HEK293T (cell line): Measurements from ENCODE around the gene PTEN.

ENCODE experiments used
- CTCF ChIA-PET: fragments of 350-600 bp; formaldehyde crosslinking; extraction: SDS; loops from one replicate; lab custom pipeline; 2021; ENCODE audit warnings: antibody characterized with exemption, inconsistent platforms; lab: Yijun Ruan, JAX
- POLR2A ChIA-PET: fragments of 350-600 bp; formaldehyde crosslinking; extraction: SDS; loops from one replicate; lab custom pipeline; 2020; ENCODE audit warnings: antibody characterized with exemption, inconsistent platforms; lab: Yijun Ruan, JAX
- DNase-seq: peaks from one replicate; pipeline ENCODE4 v3.0.0; 2012; ENCODE audit warnings: mixed read lengths; ENCODE audit errors: extremely low spot score
- ARNT ChIP-seq: fragments of 450-650 bp; IDR thresholded peaks from 2 replicates; pipeline ENCODE4 v1.6.1; 2017; ENCODE audit warnings: mild to moderate bottlenecking
- BHLHE40 ChIP-seq: fragments of 450-650 bp; IDR thresholded peaks from 2 replicates; pipeline ENCODE4 v1.6.1; 2016; ENCODE audit warnings: mild to moderate bottlenecking, moderate library complexity, borderline replicate concordance
- CTBP1 ChIP-seq: fragments of 450-650 bp; IDR thresholded peaks from 2 replicates; pipeline ENCODE4 v1.6.1; 2016; ENCODE audit warnings: borderline replicate concordance
- ELF4 ChIP-seq: fragments of 450-650 bp; IDR thresholded peaks from 2 replicates; pipeline ENCODE4 v1.6.1; 2017; ENCODE audit warnings: antibody characterized with exemption
- FOXA1 ChIP-seq: fragments of 450-650 bp; IDR thresholded peaks from 2 replicates; pipeline ENCODE4 v1.6.1; 2016; ENCODE audit warnings: mild to moderate bottlenecking
- FOXK2 ChIP-seq: fragments of 450-650 bp; IDR thresholded peaks from 2 replicates; pipeline ENCODE4 v1.6.1; 2016; ENCODE audit warnings: mild to moderate bottlenecking
- FOXM1 ChIP-seq: fragments of 450-650 bp; IDR thresholded peaks from 2 replicates; pipeline ENCODE4 v1.6.1; 2017; ENCODE audit warnings: mild to moderate bottlenecking, borderline replicate concordance
- HDGF ChIP-seq: fragments of 450-650 bp; IDR thresholded peaks from 2 replicates; pipeline ENCODE4 v1.6.1; 2017; ENCODE audit warnings: antibody characterized with exemption, borderline replicate concordance
- L3MBTL2 ChIP-seq: fragments of 450-650 bp; conservative IDR thresholded peaks from 2 replicates; pipeline ENCODE4 v1.6.1; 2016; ENCODE audit warnings: mild to moderate bottlenecking
- LEF1 ChIP-seq: fragments of 450-650 bp; IDR thresholded peaks from 2 replicates; pipeline ENCODE4 v1.6.1; 2017; ENCODE audit warnings: mild to moderate bottlenecking, borderline replicate concordance
- NFRKB ChIP-seq: fragments of 450-650 bp; IDR thresholded peaks from 2 replicates; pipeline ENCODE4 v1.6.1; 2016; ENCODE audit warnings: mild to moderate bottlenecking, moderate library complexity
- PKNOX1 ChIP-seq: fragments of 450-650 bp; IDR thresholded peaks from 2 replicates; pipeline ENCODE4 v1.6.1; 2016
- SP1 ChIP-seq: fragments of 450-650 bp; IDR thresholded peaks from 2 replicates; pipeline ENCODE4 v1.6.1; 2017
- SUZ12 ChIP-seq: fragments of 450-650 bp; IDR thresholded peaks from 2 replicates; pipeline ENCODE4 v1.6.1; 2016; ENCODE audit warnings: mild to moderate bottlenecking
- TARDBP ChIP-seq: fragments of 450-650 bp; IDR thresholded peaks from 2 replicates; pipeline ENCODE4 v1.6.1; 2016
- ZNF384 ChIP-seq: fragments of 450-650 bp; IDR thresholded peaks from 2 replicates; pipeline ENCODE4 v1.6.1; 2016

PTEN gene

GRCh38 chr10:87930934-87931835, 67.8 kb downstream of the PTEN start:
- TF ChIP-seq FOXM1 (no peak), ARNT (no peak), FOXK2 (no peak), FOXA1 (no peak), SUZ12 (no peak), SP1 (no peak), HDGF (no peak), PKNOX1 (no peak)
- DNase-seq, result no peak
- POLR2A ChIA-PET, result no interaction called here

GRCh38 chr10:87931836-87932230, 68.4 kb downstream of the PTEN start:
- ChIA-PET CTCF (no interaction called here), POLR2A (no interaction called here)
- TF ChIP-seq FOXA1, result no peak
- TF ChIP-seq FOXM1, result no peak
- TF ChIP-seq HDGF, result no peak
- no peak for TF ChIP-seq ELF4
- no peak for TF ChIP-seq CTBP1
- no peak for TF ChIP-seq SP1
- no peak for TF ChIP-seq PKNOX1
- DNase-seq, result no peak

More at GRCh38 chr10:87930934-87931835, 67.8 kb downstream of the PTEN start:
- CTCF ChIA-PET, result no interaction called here

- TF ChIP-seq FOXK2 (no peak), HDGF (no peak), ARNT (no peak), SUZ12 (no peak), PKNOX1 (no peak), FOXM1 (no peak), NFRKB (no peak), ELF4 (no peak), CTBP1 (no peak), FOXA1 (no peak), SP1 (no peak), L3MBTL2 (no peak), TARDBP (no peak), LEF1 (no peak), BHLHE40 (no peak), ZNF384 (no peak)
- DNase-seq, result no peak
- ChIA-PET POLR2A (no interaction called here), CTCF (no interaction called here)
Observed at GRCh38 chr10:87935290-87936141, 72.1 kb downstream of the PTEN start.

- ChIA-PET CTCF (no interaction called here), POLR2A (no interaction called here)
Observed at GRCh38 chr10:87940210-87940609, 76.8 kb downstream of the PTEN start.

More at GRCh38 chr10:87940210-87940609, 76.8 kb downstream of the PTEN start:
- DNase-seq, result no peak
- no peak for TF ChIP-seq LEF1
- TF ChIP-seq ZNF384, result no peak
- no peak for TF ChIP-seq SP1
- TF ChIP-seq BHLHE40, result no peak
- no peak for TF ChIP-seq CTBP1
- no peak for TF ChIP-seq NFRKB
- no peak for TF ChIP-seq L3MBTL2
- TF ChIP-seq TARDBP, result no peak
- TF ChIP-seq HDGF, result no peak
- TF ChIP-seq PKNOX1, result no peak
- no peak for TF ChIP-seq SUZ12
- TF ChIP-seq FOXM1, result no peak
